ENCODE results near the gene SMOC1. TPM values are rescaled to one million over a fixed set of nuclear protein-coding genes. Genes with fewer than 3 reads are reported as not detected.

SMOC1 gene
- total RNA-seq, 2 experiments from 2014 or later: not detected

GRCh38 chr14:70080076-70080475, 200.9 kb downstream of the SMOC1 start:
- H3K36me3 Mint-ChIP-seq (ENCODE audit: low read depth): no peaks in the 10 kb centered on the region
- CTCF ChIA-PET: interaction anchor here (1.0 kb wide), 1 partner anchor 156 kb away, joined by 3 read pairs; no protein-coding TSS in a partner anchor
- H3K4me3 Mint-ChIP-seq: no peak overlapping the region
- no peak overlapping the region for H3K27ac Mint-ChIP-seq
- intact Hi-C loops (cut with micrococcal nuclease): no loop called here
- peaks cover 20% of the 10 kb centered on the region for H3K27me3 Mint-ChIP-seq (ENCODE audit: low read depth)
- DNase-seq: no peak
- no peaks in the 10 kb centered on the region for H3K4me1 Mint-ChIP-seq (ENCODE audit: low read depth)
- no peaks in the 10 kb centered on the region for H3K9me3 Mint-ChIP-seq

Other genes starting within 250 kb of the SMOC1 start
- gene SRSF5, start 112.3 kb upstream of the SMOC1 start, total RNA-seq: 100 to 1,000 TPM; 296 to 297 TPM
- not detected for gene SLC10A1, start 82.2 kb upstream of the SMOC1 start, total RNA-seq

Measured in activated naive CD4-positive, alpha-beta T cell treated with anti-CD3 and anti-CD28 coated beads for 36 hours (primary cell).